ENCODE data around the gene C12orf76. TPM values are rescaled to one million over a fixed set of nuclear protein-coding genes. Genes with fewer than 3 reads are reported as not detected.

Gene C12orf76
- total and polyA plus RNA-seq, 2 of the 13 experiments (the other 11 are each of a cell fraction or from before 2014, with no cell fraction given): 15.8 to 38.4 TPM

DNA sequence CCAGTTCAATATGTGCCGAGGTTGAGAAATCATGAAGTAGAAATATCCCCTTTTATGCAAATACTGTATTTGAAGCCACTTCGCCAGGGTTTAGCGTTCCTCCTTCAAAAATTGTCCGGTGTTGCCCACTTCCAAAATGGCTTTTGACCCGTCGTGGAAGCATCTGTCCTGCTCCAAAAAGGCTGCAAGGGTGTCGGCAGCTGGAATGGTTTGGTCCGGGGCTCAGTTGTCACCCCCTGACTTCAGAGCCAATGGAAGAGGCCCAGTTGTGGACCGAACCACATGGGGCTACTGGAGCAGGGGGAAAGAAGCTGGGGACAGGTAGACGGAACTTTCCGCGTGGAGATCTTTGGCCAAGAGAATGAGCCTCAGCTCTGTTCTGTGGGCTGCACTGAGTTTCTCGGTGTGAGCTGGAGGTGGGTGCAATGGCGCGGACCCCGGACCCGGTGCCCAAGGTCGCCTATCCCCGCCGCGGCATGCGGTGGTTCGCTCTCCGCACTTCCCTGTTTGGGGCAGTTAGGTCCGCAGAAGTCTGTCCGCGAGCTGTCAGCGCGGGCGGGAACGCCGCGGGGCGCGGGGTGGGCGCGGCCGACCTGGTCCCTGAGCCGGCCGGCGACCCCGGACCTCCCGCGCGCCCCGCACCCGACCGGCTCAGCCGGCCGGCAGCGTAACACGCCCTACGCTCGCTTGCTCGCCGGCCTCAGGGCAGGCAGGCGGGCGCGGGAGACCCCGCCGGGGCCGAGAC, 49.2 kb downstream of the C12orf76 start, which contains the start of gene ANKRD13A (continued):
- TF ChIP-seq GRHL1 (CRISPR knock-in tag; conservative IDR thresholded peaks at IDR 0.05) (no peak), KDM5A (IDR thresholded peaks at IDR 0.05; ENCODE audit: borderline replicate concordance, low read length) (peak; percentile 31; the same call in 1 of the 2 replicates), DBP (CRISPR knock-in tag; IDR thresholded peaks at IDR 0.05; ENCODE audit: not compliant biosample characterization) (no peak), SRF (IDR thresholded peaks at IDR 0.05; ENCODE audit: low read depth, low read length) (peak; percentile 34; the same call in 1 of the 2 replicates), NR2F2 (IDR thresholded peaks at IDR 0.05; ENCODE audit: borderline replicate concordance, low read depth) (no peak), ZMYM2 (CRISPR knock-in tag; IDR thresholded peaks at IDR 0.05) (no peak), ZNF232 (CRISPR knock-in tag; IDR thresholded peaks at IDR 0.05; ENCODE audit: borderline replicate concordance) (peak; percentile 88; the same call in 1 of the 2 replicates), ZFP36L2 (CRISPR knock-in tag; IDR thresholded peaks at IDR 0.05) (no peak), KDM2A (CRISPR knock-in tag; IDR thresholded peaks at IDR 0.05; ENCODE audit: borderline replicate concordance, low read depth) (peak; percentile 62), TRIM22 (IDR thresholded peaks at IDR 0.05) (no peak), ZBTB1 (CRISPR knock-in tag; IDR thresholded peaks at IDR 0.05; ENCODE audit: borderline replicate concordance) (no peak), ZNF788 (CRISPR knock-in tag; IDR thresholded peaks at IDR 0.05; ENCODE audit: borderline replicate concordance) (no peak), FOXO1 (CRISPR knock-in tag; IDR thresholded peaks at IDR 0.05) (no peak), RAD51 (IDR thresholded peaks at IDR 0.05; ENCODE audit: borderline replicate concordance) (no peak), ZNF547 (CRISPR knock-in tag; IDR thresholded peaks at IDR 0.05) (no peak; the same call in 1 of the 2 replicates), ZNF543 (CRISPR knock-in tag; IDR thresholded peaks at IDR 0.05) (no peak), CAMTA2 (CRISPR knock-in tag; IDR thresholded peaks at IDR 0.05; ENCODE audit: borderline replicate concordance) (0 out of 2 replicates have a peak, but pooled peaks have one; percentile 53), ZZZ3 (CRISPR knock-in tag; IDR thresholded peaks at IDR 0.05; ENCODE audit: borderline replicate concordance) (peak; percentile 75; the same call in 1 of the 2 replicates)
- TF ChIP-seq, protein P1, sequence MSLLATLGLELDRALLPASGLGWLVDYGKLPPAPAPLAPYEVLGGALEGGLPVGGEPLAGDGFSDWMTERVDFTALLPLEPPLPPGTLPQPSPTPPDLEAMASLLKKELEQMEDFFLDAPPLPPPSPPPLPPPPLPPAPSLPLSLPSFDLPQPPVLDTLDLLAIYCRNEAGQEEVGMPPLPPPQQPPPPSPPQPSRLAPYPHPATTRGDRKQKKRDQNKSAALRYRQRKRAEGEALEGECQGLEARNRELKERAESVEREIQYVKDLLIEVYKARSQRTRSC (CRISPR knock-in tag; IDR thresholded peaks at IDR 0.05; ENCODE audit: low read depth): 0 out of 2 replicates have a peak, but pooled peaks have one; percentile 26
- TF ChIP-seq, protein P2, sequence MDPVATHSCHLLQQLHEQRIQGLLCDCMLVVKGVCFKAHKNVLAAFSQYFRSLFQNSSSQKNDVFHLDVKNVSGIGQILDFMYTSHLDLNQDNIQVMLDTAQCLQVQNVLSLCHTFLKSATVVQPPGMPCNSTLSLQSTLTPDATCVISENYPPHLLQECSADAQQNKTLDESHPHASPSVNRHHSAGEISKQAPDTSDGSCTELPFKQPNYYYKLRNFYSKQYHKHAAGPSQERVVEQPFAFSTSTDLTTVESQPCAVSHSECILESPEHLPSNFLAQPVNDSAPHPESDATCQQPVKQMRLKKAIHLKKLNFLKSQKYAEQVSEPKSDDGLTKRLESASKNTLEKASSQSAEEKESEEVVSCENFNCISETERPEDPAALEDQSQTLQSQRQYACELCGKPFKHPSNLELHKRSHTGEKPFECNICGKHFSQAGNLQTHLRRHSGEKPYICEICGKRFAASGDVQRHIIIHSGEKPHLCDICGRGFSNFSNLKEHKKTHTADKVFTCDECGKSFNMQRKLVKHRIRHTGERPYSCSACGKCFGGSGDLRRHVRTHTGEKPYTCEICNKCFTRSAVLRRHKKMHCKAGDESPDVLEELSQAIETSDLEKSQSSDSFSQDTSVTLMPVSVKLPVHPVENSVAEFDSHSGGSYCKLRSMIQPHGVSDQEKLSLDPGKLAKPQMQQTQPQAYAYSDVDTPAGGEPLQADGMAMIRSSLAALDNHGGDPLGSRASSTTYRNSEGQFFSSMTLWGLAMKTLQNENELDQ (CRISPR knock-in tag; IDR thresholded peaks at IDR 0.05; ENCODE audit: borderline replicate concordance): no peak

All from HepG2 (cell line).